ENCODE data around the gene TUBA1A.

GRCh38 chr12:49187184-49187583, 1.7 kb downstream of the TUBA1A start:
- TF ChIP-seq GATA3 (IDR thresholded peaks at IDR 0.05; ENCODE audit: low read depth, low read length) = no peak
- no peak for TF ChIP-seq GATA2 (IDR thresholded peaks at IDR 0.05; ENCODE audit: low read depth, low read length)

Measured in SH-SY5Y (cell line).